H1 (cell line): ENCODE results near the gene CLDN34. TPM values are rescaled to one million over a fixed set of nuclear protein-coding genes. Genes with fewer than 3 reads are reported as not detected.

Experiments
- CTCF ChIA-PET: fragments of 300-600 bp; sonication (Branson Sonifier 250); formaldehyde crosslinking; loops from one replicate; lab custom pipeline; 2021; ENCODE audit not compliant: partially characterized antibody; lab: Charles Lee
- POLR2A ChIA-PET: fragments of 300-600 bp; sonication (Branson Sonifier 250); formaldehyde crosslinking; loops from one replicate; lab custom pipeline; 2021; ENCODE audit warnings: inconsistent platforms; ENCODE audit not compliant: partially characterized antibody; lab: Charles Lee
- DNase-seq, 2 experiments: peaks; one replicate each; pipeline versions ENCODE4 v3.0.0 to v3.0.0-alpha.2; 2010 to 2022; ENCODE audit warnings: low spot score in 2 of 2, low read depth in 1 of 2, mixed read lengths in 1 of 2
- FAIRE-seq: peaks from 2 replicates; lab custom pipeline; 2011; peaks lifted over from hg19 to GRCh38; lab: Jason Lieb, UNC
- H2AFZ ChIP-seq: 2 replicates; pipeline ENCODE4 v1.8.1; 2012; ENCODE audit warnings: low read length, inconsistent platforms
- H2AK5ac ChIP-seq: 2 replicates; pipeline ENCODE4 v1.6.1; 2013; ENCODE audit warnings: low read depth, low read length
- H2BK120ac ChIP-seq: replicated peaks from 2 replicates; pipeline ENCODE3; 2013; ENCODE audit warnings: low read depth, low read length, inconsistent platforms
- H2BK12ac ChIP-seq: 2 replicates; pipeline ENCODE4 v1.6.1; 2013; ENCODE audit warnings: low read depth, low read length
- H2BK15ac ChIP-seq: 2 replicates; pipeline ENCODE4 v1.6.1; 2013; ENCODE audit warnings: low read length
- H2BK20ac ChIP-seq: 2 replicates; pipeline ENCODE4 v1.6.1; 2013; ENCODE audit warnings: low read length
- H2BK5ac ChIP-seq: 2 replicates; pipeline ENCODE4 v1.6.1; 2013; ENCODE audit warnings: low read depth, low read length
- H3K14ac ChIP-seq: 2 replicates; pipeline ENCODE4 v1.6.1; 2013; ENCODE audit warnings: inconsistent platforms; ENCODE audit not compliant: insufficient read length
- H3K18ac ChIP-seq: 2 replicates; pipeline ENCODE4 v1.6.1; 2013; ENCODE audit warnings: low read length; ENCODE audit errors: extremely low read depth
- H3K23ac ChIP-seq: 2 replicates; pipeline ENCODE4 v1.6.1; 2013; ENCODE audit warnings: inconsistent platforms; ENCODE audit not compliant: insufficient read length
- H3K23me2 ChIP-seq: 2 replicates; pipeline ENCODE4 v1.6.1; 2013; ENCODE audit warnings: low read depth, low read length
- H3K27ac ChIP-seq: 2 replicates; pipeline ENCODE4 v1.6.1; 2011; ENCODE audit warnings: low read depth, low read length, inconsistent platforms
- H3K27me3 ChIP-seq, 4 experiments: replicated peaks in 1 of 4; 1 replicate in 1 of 4; 2 replicates in 3 of 4; pipeline versions ENCODE4 v1.6.1 to v1.8.1; 2011 to 2013; ENCODE audit warnings: low read length in 3 of 4, mild to moderate bottlenecking in 3 of 4, inconsistent platforms in 2 of 4, mixed read lengths in 2 of 4, moderate library complexity in 1 of 4; ENCODE audit not compliant: control insufficient read depth in 3 of 4, insufficient read depth in 3 of 4; ENCODE audit errors: extremely low read depth in 1 of 4
- H3K36me3 ChIP-seq, 4 experiments: 2 replicates each; pipeline versions ENCODE4 v1.6.1 to v1.8.1; 2011 to 2013; ENCODE audit warnings: mild to moderate bottlenecking in 4 of 4, low read length in 3 of 4, moderate library complexity in 2 of 4, control low read depth in 1 of 4, inconsistent platforms in 1 of 4; ENCODE audit not compliant: insufficient read depth in 4 of 4, control insufficient read depth in 2 of 4
- H3K4ac ChIP-seq: replicated peaks from 2 replicates; pipeline ENCODE3; 2013; ENCODE audit warnings: low read length, low read depth, mixed read lengths, inconsistent platforms; ENCODE audit not compliant: insufficient read length
- H3K4me1 ChIP-seq, 4 experiments: replicated peaks in 1 of 4; 1 replicate in 1 of 4; 2 replicates in 3 of 4; pipeline versions ENCODE4 v1.6.1 to v1.8.1; 2011 to 2013; ENCODE audit warnings: low read length in 3 of 4, inconsistent platforms in 2 of 4, mixed read lengths in 1 of 4; ENCODE audit not compliant: insufficient read depth in 4 of 4, control insufficient read depth in 3 of 4
- H3K4me2 ChIP-seq, 2 experiments: 2 replicates each; pipeline versions ENCODE4 v1.6.1 to v1.8.1; 2011 to 2013; ENCODE audit warnings: low read depth in 2 of 2, low read length in 2 of 2, control low read depth in 1 of 2, inconsistent platforms in 1 of 2, mild to moderate bottlenecking in 1 of 2; ENCODE audit not compliant: insufficient read depth in 1 of 2
- H3K4me3 ChIP-seq, 4 experiments: fragments of 200-600, 300-600 bp in 1 of 4; sonication (generic), shearing (Covaris generic), sonication (Bioruptor Twin) in 1 of 4; 2 replicates each; pipeline versions ENCODE4 v1.5.1 to v1.8.1; 2011 to 2016; ENCODE audit warnings: low read length in 4 of 4, low read depth in 3 of 4, control low read depth in 2 of 4, inconsistent platforms in 2 of 4, mild to moderate bottlenecking in 2 of 4, mixed read lengths in 1 of 4, moderate library complexity in 1 of 4; ENCODE audit not compliant: insufficient read depth in 2 of 4; ENCODE audit errors: extremely low read depth in 1 of 4
- H3K56ac ChIP-seq: replicated peaks from 2 replicates; pipeline ENCODE3; 2013; ENCODE audit warnings: low read depth, mild to moderate bottlenecking, mixed read lengths, low read length, inconsistent platforms; ENCODE audit not compliant: insufficient read length
- H3K79me1 ChIP-seq: 2 replicates; pipeline ENCODE4 v1.6.1; 2013; ENCODE audit warnings: low read depth, low read length, control low read depth
- H3K79me2 ChIP-seq, 2 experiments: 2 replicates each; pipeline versions ENCODE4 v1.6.1 to v1.8.1; 2012 to 2013; ENCODE audit warnings: low read length in 2 of 2, mild to moderate bottlenecking in 2 of 2, inconsistent platforms in 1 of 2; ENCODE audit not compliant: insufficient read depth in 2 of 2, control insufficient read depth in 1 of 2
- H3K9ac ChIP-seq, 4 experiments: replicated peaks in 1 of 4; 1 replicate in 1 of 4; 2 replicates in 3 of 4; pipeline versions ENCODE4 v1.6.1 to v1.8.1; 2011 to 2013; ENCODE audit warnings: low read depth in 3 of 4, low read length in 3 of 4, control low read depth in 2 of 4, mild to moderate bottlenecking in 2 of 4, moderate library complexity in 2 of 4, inconsistent platforms in 1 of 4; ENCODE audit errors: extremely low read depth in 1 of 4
- H3K9me3 ChIP-seq, 2 experiments: 2 replicates each; pipeline versions ENCODE4 v1.6.1 to v1.8.1; 2012 to 2013; ENCODE audit warnings: mild to moderate bottlenecking in 2 of 2, moderate library complexity in 2 of 2, control low read depth in 1 of 2, inconsistent platforms in 1 of 2, low read depth in 1 of 2, low read length in 1 of 2, mixed read lengths in 1 of 2; ENCODE audit not compliant: insufficient read depth in 2 of 2
- H4K20me1 ChIP-seq, 2 experiments: replicated peaks in 1 of 2; 2 replicates each; pipeline versions ENCODE3 to v1.8.1; 2011 to 2013; ENCODE audit warnings: inconsistent platforms in 2 of 2, low read length in 2 of 2, mild to moderate bottlenecking in 1 of 2; ENCODE audit not compliant: insufficient read depth in 2 of 2, control insufficient read depth in 1 of 2
- H4K5ac ChIP-seq: 2 replicates; pipeline ENCODE4 v1.6.1; 2013; ENCODE audit warnings: low read length, low read depth, mixed read lengths, inconsistent platforms; ENCODE audit not compliant: insufficient read length
- H4K8ac ChIP-seq: 2 replicates; pipeline ENCODE4 v1.8.0; 2013; ENCODE audit warnings: mild to moderate bottlenecking, moderate library complexity, low read length, inconsistent platforms; ENCODE audit not compliant: insufficient read depth; ENCODE audit errors: extremely low read depth
- H4K91ac ChIP-seq: replicated peaks from 2 replicates; pipeline ENCODE3; 2013; ENCODE audit warnings: low read length, mixed read lengths, inconsistent platforms; ENCODE audit not compliant: insufficient read length
- SAP30 ChIP-seq: fragments of 300-600 bp; sonication (generic); IDR thresholded peaks from 2 replicates; pipeline ENCODE4 v1.7.1; 2012; ENCODE audit warnings: low read length, moderate library complexity, mild to moderate bottlenecking, inconsistent platforms; ENCODE audit not compliant: insufficient read depth, insufficient replicate concordance
- TBP ChIP-seq: IDR thresholded peaks from 2 replicates; pipeline ENCODE4 v1.6.1; 2011; ENCODE audit warnings: low read depth, low read length, improper control_type of control experiment
- WGBS, 2 experiments: shearing (Covaris generic) in 1 of 2; methylation state at CpG; one replicate each; pipeline versions ENCODE4 v1.1.6 to v1.1.7; 2013 to 2015; ENCODE audit warnings: low lambda C conversion rate in 2 of 2, mixed read lengths in 2 of 2, inconsistent platforms in 1 of 2, low coverage in 1 of 2, missing lambda C conversion rate in 1 of 2; ENCODE audit not compliant: insufficient replicate concordance in 2 of 2, insufficient coverage in 1 of 2, insufficient read length in 1 of 2; ENCODE audit errors: extremely low coverage in 1 of 2, missing lambda C conversion rate in 1 of 2; 5-methylcytosine and 5-hydroxymethylcytosine counted together
- polyA plus RNA-seq, 7 experiments: library from polyadenylated mRNA; depleted of rRNA in 3 of 7; stranded (reverse) in 5 of 7; unstranded in 2 of 7; fragments of >200 nt in 5 of 7; fragments of 200-250 nt in 2 of 7; gene quantifications; 1 replicate in 5 of 7; 2 replicates in 1 of 7; 4 replicates in 1 of 7; pipeline versions ENCODE4 v1.2.1 to v1.2.3, GENCODE V29; 2011 to 2013; ENCODE audit warnings: missing spikeins in 2 of 7, mixed read lengths in 2 of 7
- total RNA-seq: library from RNA; stranded (reverse); fragmentation: NEBNext Ultra II Directional; extraction: Animal tissue kit (Norgen Biotek cat#: 25700); gene quantifications from 2 replicates; pipeline ENCODE4 v1.2.1, GENCODE V29; 2021

CLDN34 gene
- total and polyA plus RNA-seq, 2 of the 8 experiments (the other 6 are each of a cell fraction or from before 2014, with no cell fraction given) = 0.26 to 0.50 TPM

DNA sequence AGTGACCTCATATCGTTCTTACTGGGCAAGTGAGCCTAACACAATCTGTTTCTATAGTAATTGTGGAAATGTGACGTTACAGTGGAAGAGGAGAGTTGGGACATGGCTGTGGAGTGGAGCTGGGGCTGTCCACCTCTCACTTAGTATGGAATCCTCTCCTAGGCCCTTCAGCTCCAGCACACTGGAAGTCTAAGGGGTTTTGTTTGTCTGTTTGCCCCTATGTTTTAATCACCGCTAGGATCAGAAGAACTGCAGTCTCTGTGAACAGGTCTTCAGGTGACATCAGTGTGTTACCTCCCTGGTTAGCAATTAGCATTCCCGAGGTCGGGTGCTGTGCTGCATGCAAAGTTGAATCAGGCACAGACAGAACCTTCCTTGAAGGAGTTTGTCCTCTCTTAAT is 49.3 kb upstream of the CLDN34 start:
- Histone ChIP-seq H3K79me1 (no peaks in the 10 kb centered on the region), H4K5ac (no peak overlapping the region), H2AFZ (no peak overlapping the region), H2BK15ac (no peak overlapping the region), H2AK5ac (no peak overlapping the region), H3K79me2 (peaks cover 0 to 7% of the 10 kb centered on the region in 2 experiments; a peak in 1 of 4 replicates), H4K20me1 (no peaks in the 10 kb centered on the region), H3K23me2 (peaks cover 2% of the 10 kb centered on the region; the same call in 1 of the 2 replicates), H3K4me3 (no peak overlapping the region), H3K27me3 (no peaks in the 10 kb centered on the region), H3K18ac (no peak overlapping the region), H3K4me2 (no peak overlapping the region), H3K4me1 (peaks cover 0 to 5% (median 2%) of the 10 kb centered on the region in 4 experiments; a peak in 5 of 7 replicates), H3K9me3 (no peaks in the 10 kb centered on the region), H3K27ac (no peak overlapping the region), H3K23ac (no peak overlapping the region), H2BK20ac (0 out of 2 replicates have a peak overlapping the region, but pooled peaks have one; percentile 61), H2BK5ac (no peak overlapping the region), H4K91ac (no peak overlapping the region), H3K56ac (no peak overlapping the region), H2BK12ac (no peak overlapping the region), H2BK120ac (no peak overlapping the region), H4K8ac (no peak overlapping the region), H3K9ac (no peak overlapping the region), H3K36me3 (no peaks in the 10 kb centered on the region), H3K14ac (no peak overlapping the region), H3K4ac (no peak overlapping the region)
- POLR2A ChIA-PET = no interaction called here
- DNase-seq = no peak
- CTCF ChIA-PET = no interaction called here
- FAIRE-seq = no peak
- WGBS, 2 experiments = 91% methylated on average over 4 of the region's 5 CpGs; no CpG with 5 or more reads in 1 of the 2 experiments
- TF ChIP-seq SAP30 (no peak), TBP (no peak)
